Activated CD8-positive, alpha-beta memory T cell treated with anti-CD3 and anti-CD28 coated beads, Interleukin-2, amount 50 U/mL, for 1 hour (primary cell): Measurements from ENCODE around the gene MED9.

ENCODE experiments used
- DNase-seq: peaks from one replicate; pipeline ENCODE4 v3.0.0-alpha.2; 2020; ENCODE audit errors: extremely low read depth

The MED9 gene

GRCh38 chr17:17515934-17516930, 39.4 kb downstream of the MED9 start:
- DNase-seq = no peak

- no peak for DNase-seq
These were observed 40.3 kb downstream of the MED9 start for GRCh38 chr17:17516941-17517720.

GRCh38 chr17:17518014-17518413, 41.2 kb downstream of the MED9 start:
- no peak for DNase-seq

- DNase-seq = no peak
These were observed 42.2 kb downstream of the MED9 start for GRCh38 chr17:17518951-17519350.

- DNase-seq = no peak
These were observed 43.1 kb downstream of the MED9 start for GRCh38 chr17:17519886-17520285.

- DNase-seq = no peak
These were observed 43.9 kb downstream of the MED9 start for GRCh38 chr17:17520599-17521232.

GRCh38 chr17:17523001-17523730, 46.4 kb downstream of the MED9 start:
- no peak for DNase-seq

GRCh38 chr17:17523731-17524490, 47.1 kb downstream of the MED9 start:
- no peak for DNase-seq

GRCh38 chr17:17525311-17525710, 48.5 kb downstream of the MED9 start:
- DNase-seq = no peak

GRCh38 chr17:17525956-17526355, 49.2 kb downstream of the MED9 start:
- DNase-seq = no peak

GRCh38 chr17:17526369-17526768, 49.6 kb downstream of the MED9 start:
- DNase-seq = no peak

GRCh38 chr17:17527534-17527933, 50.7 kb downstream of the MED9 start:
- DNase-seq = no peak

- DNase-seq = no peak
These were observed 51.2 kb downstream of the MED9 start for GRCh38 chr17:17527956-17528500.

- no peak for DNase-seq
These were observed 52.2 kb downstream of the MED9 start for GRCh38 chr17:17528696-17529652.

GRCh38 chr17:17531156-17531555, 54.4 kb downstream of the MED9 start:
- DNase-seq = no peak

GRCh38 chr17:17532991-17533390, 56.2 kb downstream of the MED9 start:
- no peak for DNase-seq

- no peak for DNase-seq
These were observed 57.2 kb downstream of the MED9 start for GRCh38 chr17:17533901-17534441.

- DNase-seq = no peak
These were observed 59.2 kb downstream of the MED9 start for GRCh38 chr17:17535957-17536356.

- DNase-seq = no peak
These were observed 59.9 kb downstream of the MED9 start for GRCh38 chr17:17536702-17537101.
